DND-41 (cell line): ENCODE measurements around the gene ARAP1.

Experiments
- ATAC-seq: fragments of 200-7000 bp; cut with Tn5 transposase; 3 replicates; pipeline ENCODE4 v1.9.1; 2021; ENCODE audit warnings: low read depth; ENCODE audit not compliant: insufficient read depth
- DNase-seq: peaks from one replicate; pipeline ENCODE4 v3.0.0-alpha.2; 2020
- H2AFZ ChIP-seq: 2 replicates; pipeline ENCODE4 v1.6.0; 2012; ENCODE audit warnings: low read depth, low read length
- H3K27ac ChIP-seq: 2 replicates; pipeline ENCODE4 v1.5.1; 2012; ENCODE audit warnings: low read length, inconsistent platforms
- H3K27me3 ChIP-seq: fragments of 200-600 bp; sonication (generic); 2 replicates; pipeline ENCODE4 v1.6.0; 2012; ENCODE audit warnings: low read length, mild to moderate bottlenecking, inconsistent platforms; ENCODE audit not compliant: insufficient read depth, poor library complexity
- H3K36me3 ChIP-seq: 2 replicates; pipeline ENCODE4 v1.5.1; 2012; ENCODE audit warnings: low read length, inconsistent platforms; ENCODE audit not compliant: insufficient read depth
- H3K4me1 ChIP-seq: 2 replicates; pipeline ENCODE4 v1.5.1; 2012; ENCODE audit warnings: mild to moderate bottlenecking, low read length; ENCODE audit not compliant: insufficient read depth
- H3K4me2 ChIP-seq: 2 replicates; pipeline ENCODE4 v1.6.0; 2012; ENCODE audit warnings: mild to moderate bottlenecking, moderate library complexity, low read length, inconsistent platforms; ENCODE audit not compliant: insufficient read depth
- H3K4me3 ChIP-seq, 2 experiments: fragments of 200-600 bp in 1 of 2; shearing (Covaris generic) in 1 of 2; 2 replicates each; pipeline ENCODE4 v1.5.1; 2012 to 2016; ENCODE audit warnings: inconsistent platforms in 2 of 2, low read length in 2 of 2, mild to moderate bottlenecking in 2 of 2, low read depth in 1 of 2, moderate library complexity in 1 of 2
- H3K79me2 ChIP-seq: 2 replicates; pipeline ENCODE4 v1.6.0; 2012; ENCODE audit warnings: low read length, inconsistent platforms; ENCODE audit not compliant: insufficient read depth
- H3K9ac ChIP-seq: 2 replicates; pipeline ENCODE4 v1.6.0; 2012; ENCODE audit warnings: low read depth, mild to moderate bottlenecking, inconsistent platforms, low read length, moderate library complexity
- H3K9me3 ChIP-seq: 2 replicates; pipeline ENCODE4 v1.5.1; 2012; ENCODE audit warnings: low read length, moderate library complexity, mild to moderate bottlenecking, inconsistent platforms; ENCODE audit not compliant: insufficient read depth, severe bottlenecking
- H4K20me1 ChIP-seq: 2 replicates; pipeline ENCODE4 v1.6.0; 2012; ENCODE audit warnings: low read length; ENCODE audit not compliant: insufficient read depth
- CTCF ChIP-seq: IDR thresholded peaks from 2 replicates; pipeline ENCODE4 v1.5.1; 2012; ENCODE audit warnings: borderline replicate concordance, low read length, moderate library complexity, mild to moderate bottlenecking; ENCODE audit not compliant: poor library complexity, severe bottlenecking; ENCODE audit errors: extremely low read depth
- EZH2 ChIP-seq: IDR thresholded peaks from 3 replicates; pipeline ENCODE4 v1.6.1; 2012; ENCODE audit warnings: borderline replicate concordance, low read depth, mild to moderate bottlenecking, moderate library complexity, low read length, inconsistent platforms; ENCODE audit not compliant: severe bottlenecking

Gene ARAP1

GRCh38 chr11:72642043-72642883, 109.9 kb downstream of the ARAP1 start:
- Histone ChIP-seq H3K4me1 (peaks cover 8% of the 10 kb centered on the region), H3K4me2 (peak overlapping the region; percentile 76), H3K9ac (peak overlapping the region; percentile 38; the same call in 1 of the 2 replicates), H3K27me3 (no peaks in the 10 kb centered on the region), H3K79me2 (no peaks in the 10 kb centered on the region), H4K20me1 (no peaks in the 10 kb centered on the region; the same call in none of the 2 replicates), H2AFZ (peak overlapping the region; percentile 65; the same call in 1 of the 2 replicates), H3K27ac (no peak overlapping the region), H3K9me3 (no peaks in the 10 kb centered on the region), H3K36me3 (no peaks in the 10 kb centered on the region), H3K4me3 (0 out of 4 replicates have a peak overlapping the region, but pooled peaks of 1 of the 2 experiments have one; percentile 49)
- no peak for TF ChIP-seq CTCF
- TF ChIP-seq EZH2, result no peak
- ATAC-seq (0 out of 3 replicates have a peak, but pooled peaks have one; percentile 18), DNase-seq (no peak)

- H3K36me3 ChIP-seq, result no peaks in the 10 kb centered on the region
- H2AFZ ChIP-seq, result no peak overlapping the region
- no peak overlapping the region for H3K4me3 ChIP-seq
- H4K20me1 ChIP-seq, result no peaks in the 10 kb centered on the region; the same call in none of the 2 replicates
- no peak overlapping the region for H3K9ac ChIP-seq
- H3K79me2 ChIP-seq, result no peaks in the 10 kb centered on the region
- no peak overlapping the region for H3K4me2 ChIP-seq
- ATAC-seq (no peak), DNase-seq (no peak)
- H3K4me1 ChIP-seq, result peaks cover 8% of the 10 kb centered on the region
- H3K27me3 ChIP-seq, result no peaks in the 10 kb centered on the region
- TF ChIP-seq CTCF (no peak), EZH2 (no peak)
- no peaks in the 10 kb centered on the region for H3K9me3 ChIP-seq
- no peak overlapping the region for H3K27ac ChIP-seq
These were observed 110.6 kb downstream of the ARAP1 start for GRCh38 chr11:72641522-72642042.

GRCh38 chr11:72639502-72640375, 112.5 kb downstream of the ARAP1 start:
- Histone ChIP-seq H3K27me3 (no peaks in the 10 kb centered on the region), H3K79me2 (no peaks in the 10 kb centered on the region), H4K20me1 (peaks cover under 1% of the 10 kb centered on the region), H3K4me2 (no peak overlapping the region), H3K4me3 (no peak overlapping the region), H2AFZ (no peak overlapping the region), H3K9me3 (no peaks in the 10 kb centered on the region), H3K36me3 (no peaks in the 10 kb centered on the region), H3K4me1 (peaks cover 8% of the 10 kb centered on the region), H3K27ac (no peak overlapping the region), H3K9ac (no peak overlapping the region)
- no peak for DNase-seq
- TF ChIP-seq EZH2 (no peak), CTCF (no peak)
- no peak for ATAC-seq
